IPS DF 6.9 (cell line): ENCODE measurements around the gene WDR1.

Source experiments
- DNase-seq: peaks from one replicate; pipeline ENCODE4 v3.0.0-alpha.2; 2013; ENCODE audit warnings: low read depth, low spot score
- H3K27ac ChIP-seq: one replicate; pipeline ENCODE4 v1.5.1; 2013; ENCODE audit warnings: low read length, control low read depth
- H3K27me3 ChIP-seq: 2 replicates; pipeline ENCODE4 v1.6.1; 2013; ENCODE audit warnings: mild to moderate bottlenecking, low read length; ENCODE audit not compliant: control insufficient read depth, insufficient read depth
- H3K36me3 ChIP-seq: 2 replicates; pipeline ENCODE4 v1.6.1; 2013; ENCODE audit warnings: low read length; ENCODE audit not compliant: control insufficient read depth, insufficient read depth
- H3K4me1 ChIP-seq: 2 replicates; pipeline ENCODE4 v1.6.1; 2013; ENCODE audit warnings: low read length; ENCODE audit not compliant: control insufficient read depth, insufficient read depth
- H3K4me3 ChIP-seq: 2 replicates; pipeline ENCODE4 v1.5.1; 2013; ENCODE audit warnings: mild to moderate bottlenecking, low read length
- H3K9me3 ChIP-seq: 2 replicates; pipeline ENCODE4 v1.6.1; 2013; ENCODE audit warnings: low read length, inconsistent platforms; ENCODE audit not compliant: control insufficient read depth, insufficient read depth
- WGBS: extraction: QIAGEN DNeasy Blood & Tissue Kit; methylation state at CpG from one replicate; pipeline ENCODE4 v1.1.7; 2013; ENCODE audit warnings: mixed read lengths, missing lambda C conversion rate; ENCODE audit not compliant: insufficient read length, insufficient coverage; 5-methylcytosine and 5-hydroxymethylcytosine counted together

WDR1 gene

DNA sequence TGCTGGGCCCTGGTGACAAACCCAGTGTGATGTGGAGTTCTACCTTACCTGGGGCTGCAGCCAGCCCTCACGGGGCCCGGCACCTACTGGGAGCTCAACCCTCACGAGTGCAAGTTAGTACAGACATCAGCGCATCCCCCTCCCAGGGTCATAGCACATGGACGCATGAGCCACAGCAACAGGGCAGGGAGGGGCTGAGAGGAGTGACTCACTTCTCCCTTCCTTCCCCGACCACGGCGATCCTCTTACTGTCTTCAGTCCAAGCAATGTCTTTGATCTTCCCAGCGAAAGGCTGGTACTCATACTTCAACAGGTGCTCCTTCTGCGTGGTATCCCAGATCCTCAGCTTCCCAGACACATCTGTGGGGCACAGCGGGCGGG is 17.8 kb downstream of the WDR1 start:
- Histone ChIP-seq H3K36me3 (peaks cover 68% of the 10 kb centered on the region), H3K27me3 (no peaks in the 10 kb centered on the region), H3K27ac (no peak overlapping the region), H3K9me3 (no peaks in the 10 kb centered on the region), H3K4me3 (no peak overlapping the region), H3K4me1 (peaks cover 6% of the 10 kb centered on the region)
- no CpG with 5 or more reads among the region's 12 CpGs for WGBS
- DNase-seq, result no peak

- DNase-seq, result no peak
- no CpG with 5 or more reads among the region's 9 CpGs for WGBS
- Histone ChIP-seq H3K9me3 (no peaks in the 10 kb centered on the region), H3K27ac (no peak overlapping the region), H3K36me3 (peaks cover 70% of the 10 kb centered on the region), H3K4me1 (peaks cover 9% of the 10 kb centered on the region), H3K4me3 (no peak overlapping the region), H3K27me3 (no peaks in the 10 kb centered on the region)
These were observed 18.5 kb downstream of the WDR1 start for GRCh38 chr4:10097906-10098779.

DNA sequence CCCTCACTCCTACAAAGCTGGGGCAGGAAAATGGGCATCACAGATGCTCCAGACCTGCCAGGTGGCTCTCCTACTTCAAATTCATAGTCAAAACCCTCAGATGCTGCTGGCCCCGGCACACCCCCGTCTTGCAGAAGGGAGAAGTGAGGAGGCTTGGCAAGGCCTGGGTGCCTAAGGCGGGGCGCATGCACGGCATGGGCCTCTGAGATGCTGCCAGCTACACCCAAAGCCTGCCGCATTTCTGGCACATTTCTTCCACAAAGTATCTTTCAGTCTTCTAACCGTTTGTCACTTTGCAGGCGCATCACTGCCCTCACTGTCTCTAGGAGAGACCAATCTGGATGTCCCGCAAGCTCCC is 19.6 kb downstream of the WDR1 start:
- H3K27ac ChIP-seq, result no peak overlapping the region
- no peaks in the 10 kb centered on the region for H3K27me3 ChIP-seq
- peaks cover 7% of the 10 kb centered on the region for H3K4me1 ChIP-seq
- H3K36me3 ChIP-seq, result peaks cover 67% of the 10 kb centered on the region
- no peak overlapping the region for H3K4me3 ChIP-seq
- H3K9me3 ChIP-seq, result no peaks in the 10 kb centered on the region
- no CpG with 5 or more reads among the region's 9 CpGs for WGBS
- DNase-seq, result no peak

DNA sequence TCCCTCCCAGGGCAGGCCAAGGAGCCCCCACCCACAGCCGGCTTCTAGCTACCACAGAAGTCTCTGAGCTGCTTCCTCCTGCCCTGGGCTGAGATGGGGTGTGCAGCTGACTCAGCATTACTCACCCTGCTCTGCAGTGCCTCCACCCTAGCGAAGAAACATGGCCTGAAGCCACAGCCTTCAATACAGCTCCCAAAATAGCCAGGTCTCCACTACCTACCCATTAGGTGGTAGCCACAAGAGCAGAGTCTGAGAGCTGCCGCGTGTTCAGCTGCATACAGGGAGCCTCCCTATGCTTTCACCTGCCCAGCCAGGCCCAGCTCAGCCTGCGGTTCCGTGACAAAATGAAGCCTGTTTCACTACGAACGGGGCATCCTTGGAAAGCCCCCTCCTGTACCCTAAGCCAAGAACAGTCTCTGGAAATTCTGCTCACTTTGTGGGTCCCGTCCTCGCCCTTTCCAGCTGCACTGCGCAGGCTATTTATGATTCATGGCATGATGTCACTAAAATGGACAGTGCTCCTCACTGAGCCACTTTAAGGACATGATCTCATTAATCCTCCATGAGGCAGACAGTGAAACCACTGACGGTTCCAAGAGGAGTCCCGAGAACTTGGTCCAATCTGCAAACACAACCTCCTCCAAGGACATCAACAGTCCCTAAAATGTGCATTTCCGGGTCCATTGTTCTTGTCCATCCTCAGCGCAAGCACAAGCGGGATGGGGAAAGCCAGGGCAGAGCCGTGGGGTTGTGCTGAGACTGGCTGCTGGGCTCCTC is 20.2 kb downstream of the WDR1 start:
- no peak for DNase-seq
- Histone ChIP-seq H3K27ac (no peak overlapping the region), H3K4me3 (no peak overlapping the region), H3K36me3 (peaks cover 71% of the 10 kb centered on the region), H3K9me3 (no peaks in the 10 kb centered on the region), H3K27me3 (no peaks in the 10 kb centered on the region), H3K4me1 (peaks cover 7% of the 10 kb centered on the region)
- WGBS, result no CpG with 5 or more reads among the region's 17 CpGs

DNA sequence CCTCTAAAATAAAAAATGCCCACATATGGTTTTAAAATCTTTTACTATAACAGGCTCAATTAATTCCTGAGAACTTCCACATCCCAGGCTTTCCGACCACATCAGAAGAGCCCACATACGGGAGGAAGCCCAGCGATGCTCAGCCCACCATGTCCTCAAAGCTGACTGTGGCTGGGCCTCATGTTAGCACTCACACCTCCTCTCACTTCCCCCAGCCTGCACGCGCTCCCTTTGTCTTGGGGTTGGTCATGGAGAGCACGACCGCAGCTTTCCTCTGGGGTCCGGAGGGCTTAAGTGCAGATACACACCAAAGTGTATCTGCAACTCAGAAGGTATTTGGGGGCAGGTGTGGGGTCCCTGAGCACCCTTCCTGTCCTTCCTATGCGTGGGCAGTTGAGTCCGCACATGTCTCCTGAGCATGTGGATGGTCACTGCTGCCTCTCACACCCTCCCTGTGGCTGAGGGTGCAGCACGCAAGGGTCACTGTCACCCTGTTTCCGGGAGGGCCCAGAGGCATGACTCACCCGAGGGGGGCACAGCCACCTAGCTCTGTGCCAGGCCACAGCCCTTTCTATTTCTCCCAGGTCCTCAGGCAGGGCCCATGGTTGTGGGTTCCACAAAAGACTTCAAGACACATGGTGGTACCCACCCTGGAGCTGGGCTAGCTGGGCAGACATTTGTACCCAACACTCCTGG is 21.2 kb downstream of the WDR1 start:
- no CpG with 5 or more reads among the region's 13 CpGs for WGBS
- DNase-seq, result no peak
- Histone ChIP-seq H3K4me3 (no peak overlapping the region), H3K9me3 (no peaks in the 10 kb centered on the region), H3K27ac (no peak overlapping the region), H3K4me1 (peaks cover 6% of the 10 kb centered on the region), H3K27me3 (no peaks in the 10 kb centered on the region), H3K36me3 (peaks cover 73% of the 10 kb centered on the region)

DNA sequence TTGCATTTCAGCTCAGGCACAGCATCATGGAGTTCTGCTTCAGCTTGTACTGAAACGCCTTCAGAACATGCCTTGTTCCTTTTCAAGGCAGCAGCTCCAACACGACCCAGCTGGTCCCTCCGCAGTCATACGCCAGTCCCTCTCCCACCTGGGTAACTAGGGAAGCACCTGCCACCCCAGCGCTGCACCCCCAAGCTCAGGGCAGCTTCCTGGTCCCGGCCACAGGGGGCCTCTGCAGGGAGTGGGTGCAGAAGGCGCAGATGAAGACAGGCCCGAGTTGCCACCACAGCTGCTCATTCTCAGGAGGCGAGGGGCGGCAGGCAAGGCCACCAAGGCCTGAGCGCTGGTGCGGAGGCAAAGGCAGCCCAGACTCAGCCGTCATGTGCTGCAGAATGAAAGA is 21.8 kb downstream of the WDR1 start:
- Histone ChIP-seq H3K4me3 (no peak overlapping the region), H3K27ac (no peak overlapping the region), H3K9me3 (no peaks in the 10 kb centered on the region), H3K4me1 (peaks cover 6% of the 10 kb centered on the region), H3K36me3 (peaks cover 71% of the 10 kb centered on the region), H3K27me3 (no peaks in the 10 kb centered on the region)
- no peak for DNase-seq
- no CpG with 5 or more reads among the region's 13 CpGs for WGBS

DNA sequence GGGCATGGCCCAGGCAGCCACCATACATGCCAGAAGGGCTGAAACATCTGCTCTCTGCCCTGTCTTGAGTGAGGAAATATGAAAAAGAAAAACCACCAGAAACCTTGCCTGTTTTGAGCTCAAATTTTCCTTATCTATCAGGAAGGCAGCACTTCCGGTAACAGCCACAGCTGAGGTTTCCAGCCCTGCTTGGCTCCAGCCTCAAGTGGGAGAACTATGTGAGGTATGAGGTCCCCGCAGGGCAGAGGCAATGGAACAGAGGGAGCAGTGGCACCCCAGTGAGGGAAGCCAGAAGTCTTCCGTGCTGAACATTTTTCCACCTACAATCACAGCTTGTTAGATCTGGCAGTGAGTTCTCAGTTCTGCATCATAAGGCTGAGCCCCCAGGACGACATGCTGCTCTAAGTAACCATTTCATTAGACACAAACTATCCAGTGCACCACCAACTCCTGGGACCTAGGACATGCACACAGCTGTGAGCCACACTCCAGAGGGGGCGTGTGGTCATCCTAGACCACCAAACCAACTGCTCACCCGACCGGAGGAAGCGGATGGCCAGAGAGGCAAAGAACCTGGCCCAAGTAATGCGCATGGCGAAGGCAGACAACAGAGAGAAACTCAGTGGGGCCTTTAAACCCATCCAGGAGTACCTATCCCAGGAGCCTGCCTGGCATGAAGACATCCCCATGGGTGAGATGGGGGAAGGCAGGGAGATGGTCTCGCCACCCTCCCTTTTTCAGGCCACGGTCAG is 22.6 kb downstream of the WDR1 start:
- H3K4me3 ChIP-seq, result no peak overlapping the region
- no peaks in the 10 kb centered on the region for H3K27me3 ChIP-seq
- H3K27ac ChIP-seq, result no peak overlapping the region
- peaks cover 65% of the 10 kb centered on the region for H3K36me3 ChIP-seq
- no CpG with 5 or more reads among the region's 12 CpGs for WGBS
- no peak for DNase-seq
- H3K9me3 ChIP-seq, result no peaks in the 10 kb centered on the region
- H3K4me1 ChIP-seq, result peaks cover 6% of the 10 kb centered on the region

- peaks cover 6% of the 10 kb centered on the region for H3K4me1 ChIP-seq
- peaks cover 64% of the 10 kb centered on the region for H3K36me3 ChIP-seq
- no peak overlapping the region for H3K4me3 ChIP-seq
- no peaks in the 10 kb centered on the region for H3K27me3 ChIP-seq
- no CpG with 5 or more reads among the region's 11 CpGs for WGBS
- H3K9me3 ChIP-seq, result no peaks in the 10 kb centered on the region
- no peak overlapping the region for H3K27ac ChIP-seq
- DNase-seq, result no peak
These were observed 23.4 kb downstream of the WDR1 start for GRCh38 chr4:10093271-10093621.

DNA sequence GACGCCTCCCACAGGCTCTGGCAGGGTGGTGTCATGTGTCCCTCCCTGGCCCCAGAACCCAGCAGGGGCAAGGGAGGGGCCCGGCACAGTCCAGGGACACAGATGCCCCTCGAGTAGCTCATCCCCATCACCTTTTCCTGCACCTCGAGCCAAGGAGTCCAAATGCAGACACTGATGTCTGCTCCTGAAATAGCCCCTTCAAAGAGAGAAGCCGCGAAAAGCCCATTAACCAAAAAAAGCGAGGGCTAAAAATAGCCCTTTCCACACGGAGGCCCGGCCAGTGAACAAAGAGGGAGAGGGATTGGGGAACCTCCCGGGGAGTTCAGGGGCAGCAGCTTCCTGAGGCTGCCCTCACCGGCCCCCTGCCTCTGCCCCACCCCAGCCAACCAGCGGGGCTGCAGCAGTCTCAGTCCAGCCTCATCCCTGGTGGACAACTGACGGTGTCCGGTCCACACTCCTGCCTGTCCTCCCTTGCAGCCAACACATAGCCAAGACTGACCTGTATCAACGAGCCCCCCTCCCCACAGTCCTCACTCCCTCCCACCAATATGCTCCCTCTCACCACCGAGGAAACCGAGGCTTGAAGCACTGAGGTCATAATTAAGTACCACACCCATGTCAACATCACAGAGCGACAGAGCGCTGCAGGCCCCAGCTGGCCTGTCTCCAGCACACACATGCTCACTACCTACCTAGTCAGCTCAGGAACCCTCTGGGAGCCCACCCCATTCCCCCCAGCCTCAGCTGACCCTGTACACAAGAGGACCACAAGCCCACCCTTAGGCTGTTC is 23.9 kb downstream of the WDR1 start:
- Histone ChIP-seq H3K36me3 (peaks cover 64% of the 10 kb centered on the region), H3K27me3 (no peaks in the 10 kb centered on the region), H3K4me1 (peaks cover 6% of the 10 kb centered on the region), H3K27ac (no peak overlapping the region), H3K4me3 (no peak overlapping the region), H3K9me3 (no peaks in the 10 kb centered on the region)
- WGBS, result no CpG with 5 or more reads among the region's 19 CpGs
- no peak for DNase-seq
